Measurements from ENCODE around the gene KRT84.

GRCh38 chr12:52347551-52348510, 37.6 kb downstream of the KRT84 start:
- TF ChIP-seq CTCF (IDR thresholded peaks at IDR 0.05) (no peak), EP300 (IDR thresholded peaks at IDR 0.05) (no peak)

All from suprapubic skin (tissue), 3 donors.